ENCODE results near the gene BOK.

BOK gene

DNA sequence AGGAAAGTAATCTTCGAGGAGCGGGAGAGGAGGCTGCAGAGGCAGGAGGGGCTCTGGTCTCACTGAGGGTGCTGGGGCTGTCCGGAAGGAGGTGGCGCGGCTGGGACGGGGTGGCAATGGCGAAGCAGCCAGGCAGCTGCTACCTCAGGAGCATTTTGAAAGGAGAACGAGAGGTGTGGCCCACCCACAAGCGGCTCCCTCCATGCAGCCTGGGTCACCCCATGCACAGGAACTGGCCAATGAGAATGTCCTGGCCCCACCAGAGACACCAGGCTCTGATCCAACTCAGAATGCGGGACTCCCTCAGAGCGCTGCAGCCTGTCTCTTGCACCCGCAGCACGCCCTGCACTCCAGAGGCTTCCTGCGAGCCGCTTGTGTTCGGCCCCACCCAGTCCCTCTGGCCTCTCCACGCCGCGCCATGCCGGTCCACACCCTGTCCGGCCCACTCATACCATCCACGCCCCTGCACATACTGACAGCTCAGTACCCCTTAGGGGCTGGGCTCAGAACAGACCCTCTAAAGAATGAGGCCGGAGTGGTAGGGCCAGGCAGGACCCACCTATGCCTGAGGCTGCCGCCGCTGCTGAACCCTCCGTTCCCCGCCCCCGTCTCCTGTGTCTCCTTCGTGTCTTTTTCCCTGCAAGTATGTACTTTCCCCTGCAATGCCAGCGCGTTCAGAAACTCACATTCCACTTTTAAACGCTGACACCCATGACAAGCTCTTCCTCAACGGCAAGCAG lies 6.4 kb upstream of the BOK start:
- TF ChIP-seq, protein P1, sequence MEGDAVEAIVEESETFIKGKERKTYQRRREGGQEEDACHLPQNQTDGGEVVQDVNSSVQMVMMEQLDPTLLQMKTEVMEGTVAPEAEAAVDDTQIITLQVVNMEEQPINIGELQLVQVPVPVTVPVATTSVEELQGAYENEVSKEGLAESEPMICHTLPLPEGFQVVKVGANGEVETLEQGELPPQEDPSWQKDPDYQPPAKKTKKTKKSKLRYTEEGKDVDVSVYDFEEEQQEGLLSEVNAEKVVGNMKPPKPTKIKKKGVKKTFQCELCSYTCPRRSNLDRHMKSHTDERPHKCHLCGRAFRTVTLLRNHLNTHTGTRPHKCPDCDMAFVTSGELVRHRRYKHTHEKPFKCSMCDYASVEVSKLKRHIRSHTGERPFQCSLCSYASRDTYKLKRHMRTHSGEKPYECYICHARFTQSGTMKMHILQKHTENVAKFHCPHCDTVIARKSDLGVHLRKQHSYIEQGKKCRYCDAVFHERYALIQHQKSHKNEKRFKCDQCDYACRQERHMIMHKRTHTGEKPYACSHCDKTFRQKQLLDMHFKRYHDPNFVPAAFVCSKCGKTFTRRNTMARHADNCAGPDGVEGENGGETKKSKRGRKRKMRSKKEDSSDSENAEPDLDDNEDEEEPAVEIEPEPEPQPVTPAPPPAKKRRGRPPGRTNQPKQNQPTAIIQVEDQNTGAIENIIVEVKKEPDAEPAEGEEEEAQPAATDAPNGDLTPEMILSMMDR (IDR thresholded peaks at IDR 0.05; ENCODE audit: low read depth, low read length, missing control alignments) = no peak
- no peak for DNase-seq (ENCODE audit: low read depth)
- H3K4me3 ChIP-seq (ENCODE audit: low read depth, low read length) = no peak overlapping the region

DNA sequence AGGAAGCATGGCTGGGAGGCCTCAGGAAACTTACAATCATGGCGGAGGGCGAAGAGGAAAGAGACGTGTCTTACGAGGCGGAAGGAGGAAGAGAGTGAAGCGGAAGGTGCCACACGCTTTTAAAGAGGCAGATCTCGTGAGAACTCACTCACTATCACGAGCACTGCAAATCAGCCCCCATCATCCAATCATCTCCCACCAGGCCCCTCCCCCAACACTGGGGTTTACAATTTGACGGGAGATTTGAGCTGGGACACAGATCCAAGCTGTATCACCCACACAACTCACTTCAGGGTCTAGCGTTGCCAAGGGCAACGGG lies 5.1 kb upstream of the BOK start:
- no peak overlapping the region for H3K4me3 ChIP-seq (ENCODE audit: low read depth, low read length)
- TF ChIP-seq, protein P1 (IDR thresholded peaks at IDR 0.05; ENCODE audit: low read depth, low read length, missing control alignments) = no peak
- no peak for DNase-seq (ENCODE audit: low read depth)

DNA sequence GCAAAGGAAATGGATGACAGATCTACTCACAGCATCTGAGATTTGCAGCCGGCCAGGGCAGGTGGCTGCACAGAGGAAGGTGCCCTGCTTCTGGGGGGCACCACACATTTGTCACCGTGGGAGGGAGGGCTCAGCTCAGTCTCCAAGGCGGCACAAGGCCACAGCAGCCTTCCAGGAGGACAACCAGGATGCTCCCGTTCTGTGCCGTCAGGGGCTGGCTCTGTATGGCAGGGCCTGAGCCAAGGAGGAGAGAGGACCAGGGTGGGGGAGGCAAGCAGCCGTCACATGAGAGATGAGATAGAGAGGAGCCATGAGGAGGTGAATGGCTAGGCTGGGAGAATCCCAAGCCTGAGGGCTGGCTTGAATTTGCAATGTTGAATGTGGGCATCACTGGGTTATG lies 4.6 kb upstream of the BOK start:
- H3K4me3 ChIP-seq (ENCODE audit: low read depth, low read length) = no peak overlapping the region
- no peak for DNase-seq (ENCODE audit: low read depth)
- TF ChIP-seq, protein P1 (IDR thresholded peaks at IDR 0.05; ENCODE audit: low read depth, low read length, missing control alignments) = no peak

DNA sequence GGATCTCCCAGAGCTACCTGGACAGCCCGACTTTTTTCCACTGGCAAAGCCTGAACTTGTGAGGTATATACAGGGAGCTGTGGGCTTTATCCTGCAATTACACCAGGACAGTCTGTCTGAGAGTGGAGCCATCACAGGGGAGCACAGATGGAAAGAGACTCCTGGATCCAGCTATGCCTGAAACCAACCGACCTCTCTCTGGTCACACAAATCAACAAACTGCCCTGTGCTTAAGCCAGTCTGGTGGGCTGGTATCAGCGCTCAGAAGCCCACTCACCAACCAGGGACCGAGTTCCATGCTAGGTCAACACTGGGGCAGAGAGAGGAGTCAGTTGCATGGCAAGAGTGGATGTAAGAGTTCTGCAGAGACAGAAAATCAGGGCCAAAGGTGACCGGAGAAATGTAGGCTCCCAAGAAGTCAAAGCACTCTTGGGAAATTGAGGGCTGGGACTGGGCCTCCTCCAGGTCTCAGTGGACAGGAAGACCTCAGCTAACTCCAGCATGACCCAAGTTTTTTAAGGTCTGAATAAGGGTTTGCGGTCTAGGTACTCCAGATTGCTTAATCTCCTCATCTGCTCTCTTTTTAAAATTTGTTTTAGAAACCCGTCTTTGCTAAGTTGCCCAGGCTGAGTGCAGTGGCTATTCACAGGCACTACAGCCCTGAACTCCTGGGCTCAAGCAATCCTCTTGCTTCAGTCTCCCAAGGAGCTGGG lies 3.8 kb upstream of the BOK start:
- DNase-seq (ENCODE audit: low read depth) = no peak
- no peak overlapping the region for H3K4me3 ChIP-seq (ENCODE audit: low read depth, low read length)
- TF ChIP-seq, protein P1 (IDR thresholded peaks at IDR 0.05; ENCODE audit: low read depth, low read length, missing control alignments) = no peak

DNA sequence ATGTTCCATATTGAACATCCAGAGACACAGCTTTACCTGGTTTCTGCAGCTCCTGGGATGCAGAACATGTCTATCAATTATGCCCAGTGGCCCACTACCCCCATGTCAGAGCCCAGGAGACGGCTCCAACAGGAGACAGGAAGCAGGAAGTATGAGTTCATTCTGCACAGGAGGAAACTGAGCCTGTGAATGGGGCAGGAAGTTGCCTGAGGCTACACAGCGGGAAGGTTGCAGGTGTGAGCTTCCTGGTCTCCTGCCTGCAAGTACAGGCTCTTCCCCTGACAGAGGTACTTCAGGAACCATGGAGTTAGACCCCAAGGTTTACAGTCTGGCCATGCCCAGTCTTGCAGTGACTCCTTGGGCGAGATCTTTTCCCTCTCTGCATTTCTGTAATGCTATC lies 2.8 kb upstream of the BOK start:
- TF ChIP-seq, protein P1 (IDR thresholded peaks at IDR 0.05; ENCODE audit: low read depth, low read length, missing control alignments) = no peak
- no peak overlapping the region for H3K4me3 ChIP-seq (ENCODE audit: low read depth, low read length)
- no peak for DNase-seq (ENCODE audit: low read depth)

DNA sequence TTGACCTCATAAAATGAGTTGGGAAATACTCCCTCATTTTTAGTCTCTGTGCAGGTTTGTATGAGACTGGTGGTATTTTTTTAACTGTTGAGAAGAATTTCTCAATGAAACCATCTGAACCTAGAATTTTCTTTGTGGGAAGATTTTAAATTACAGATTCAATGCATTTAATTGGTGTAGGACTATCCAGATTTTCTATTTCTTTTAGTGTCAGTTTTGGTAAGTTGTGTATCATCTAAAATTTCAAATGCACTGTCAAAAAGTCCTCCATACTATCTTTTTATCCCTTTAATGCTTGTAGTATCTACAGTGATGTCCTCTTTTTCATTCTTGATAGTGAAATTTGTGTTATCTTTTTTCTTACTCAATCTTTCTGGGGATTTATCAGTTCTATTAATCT lies 1.8 kb upstream of the BOK start:
- TF ChIP-seq, protein P1 (IDR thresholded peaks at IDR 0.05; ENCODE audit: low read depth, low read length, missing control alignments) = no peak
- no peak for DNase-seq (ENCODE audit: low read depth)
- H3K4me3 ChIP-seq (ENCODE audit: low read depth, low read length) = no peak overlapping the region
